Measurements from ENCODE around the gene SNAP25. TPM values are rescaled to one million over a fixed set of nuclear protein-coding genes. Genes with fewer than 3 reads are reported as not detected.

Gene SNAP25
- total RNA-seq, 4 donors from 2014 or later: 0.47 to 5.5 (median 2.3) TPM

- H3K4me1 ChIP-seq: no peaks in the 10 kb centered on the region
- no peak overlapping the region for H3K27ac ChIP-seq
- ATAC-seq: no peak
- 61 to 70% methylated on average over 5 of the region's 6 CpGs for WGBS, 2 donors (ENCODE audit: low coverage in 1 of 2)
- peaks cover 5% of the 10 kb centered on the region for H3K27me3 ChIP-seq
- no peaks in the 10 kb centered on the region for H3K36me3 ChIP-seq
- TF ChIP-seq EP300 (IDR thresholded peaks at IDR 0.05) (no peak), CTCF (IDR thresholded peaks at IDR 0.05) (no peak), POLR2AphosphoS5 (IDR thresholded peaks at IDR 0.05) (no peak), POLR2A (IDR thresholded peaks at IDR 0.05) (no peak)
- no peaks in the 10 kb centered on the region for H3K9me3 ChIP-seq
- no peak overlapping the region for H3K4me3 ChIP-seq
Measured at GRCh38 chr20:10249048-10249770, 30.6 kb downstream of the SNAP25 start.

GRCh38 chr20:10249822-10250221, 31.2 kb downstream of the SNAP25 start:
- Histone ChIP-seq H3K9me3 (no peaks in the 10 kb centered on the region), H3K36me3 (no peaks in the 10 kb centered on the region), H3K27me3 (peaks cover 9% of the 10 kb centered on the region), H3K4me3 (no peak overlapping the region), H3K27ac (no peak overlapping the region), H3K4me1 (no peaks in the 10 kb centered on the region)
- 87 to 100% methylated on average over 2 of the region's 2 CpGs for WGBS, 2 donors (ENCODE audit: low coverage in 1 of 2)
- ATAC-seq: no peak
- TF ChIP-seq CTCF (IDR thresholded peaks at IDR 0.05) (no peak), POLR2AphosphoS5 (IDR thresholded peaks at IDR 0.05) (no peak), EP300 (IDR thresholded peaks at IDR 0.05) (no peak), POLR2A (IDR thresholded peaks at IDR 0.05) (no peak)

GRCh38 chr20:10250902-10251301, 32.3 kb downstream of the SNAP25 start:
- no peak overlapping the region for H3K4me3 ChIP-seq
- no peak for ATAC-seq
- H3K27me3 ChIP-seq: peaks cover 9% of the 10 kb centered on the region
- H3K4me1 ChIP-seq: no peaks in the 10 kb centered on the region
- H3K36me3 ChIP-seq: no peaks in the 10 kb centered on the region
- H3K9me3 ChIP-seq: no peaks in the 10 kb centered on the region
- no peak overlapping the region for H3K27ac ChIP-seq
- TF ChIP-seq EP300 (IDR thresholded peaks at IDR 0.05): no peak
- no peak for TF ChIP-seq POLR2A (IDR thresholded peaks at IDR 0.05)
- TF ChIP-seq POLR2AphosphoS5 (IDR thresholded peaks at IDR 0.05): no peak
- no peak for TF ChIP-seq CTCF (IDR thresholded peaks at IDR 0.05)
- 83 to 88% methylated on average over 2 to 5 of the region's 5 CpGs for WGBS, 2 donors (ENCODE audit: low coverage in 1 of 2)

- Histone ChIP-seq H3K27ac (no peak overlapping the region), H3K27me3 (peaks cover 13% of the 10 kb centered on the region), H3K4me1 (no peaks in the 10 kb centered on the region), H3K4me3 (no peak overlapping the region), H3K9me3 (no peaks in the 10 kb centered on the region), H3K36me3 (no peaks in the 10 kb centered on the region)
- TF ChIP-seq POLR2AphosphoS5 (IDR thresholded peaks at IDR 0.05): no peak
- no peak for TF ChIP-seq POLR2A (IDR thresholded peaks at IDR 0.05)
- TF ChIP-seq EP300 (IDR thresholded peaks at IDR 0.05): no peak
- TF ChIP-seq CTCF (IDR thresholded peaks at IDR 0.05): no peak
- 63 to 89% methylated on average over 3 of the region's 3 CpGs for WGBS, 2 donors (ENCODE audit: low coverage in 1 of 2)
- ATAC-seq: no peak
Measured at GRCh38 chr20:10253780-10254179, 35.1 kb downstream of the SNAP25 start.

GRCh38 chr20:10255846-10256245, 37.2 kb downstream of the SNAP25 start:
- H3K9me3 ChIP-seq: no peaks in the 10 kb centered on the region
- 48 to 64% methylated on average over 1 of the region's 1 CpG for WGBS, 2 donors (ENCODE audit: low coverage in 1 of 2)
- TF ChIP-seq EP300 (IDR thresholded peaks at IDR 0.05) (no peak), POLR2AphosphoS5 (IDR thresholded peaks at IDR 0.05) (no peak), CTCF (IDR thresholded peaks at IDR 0.05) (no peak), POLR2A (IDR thresholded peaks at IDR 0.05) (no peak)
- ATAC-seq: no peak
- H3K27ac ChIP-seq: no peak overlapping the region
- peaks cover 13% of the 10 kb centered on the region for H3K27me3 ChIP-seq
- no peaks in the 10 kb centered on the region for H3K36me3 ChIP-seq
- no peaks in the 10 kb centered on the region for H3K4me1 ChIP-seq
- no peak overlapping the region for H3K4me3 ChIP-seq
